Loucy (cell line): ENCODE results near the gene GAL3ST2.

Experiments used
- EZH2phosphoT487 ChIP-seq: fragments of 200-600 bp; IDR thresholded peaks from 2 replicates; pipeline ENCODE4 v1.6.1; 2018; ENCODE audit warnings: antibody characterized with exemption, mild to moderate bottlenecking, moderate library complexity, borderline replicate concordance
- TF ChIP-seq, protein P1 (sequence below): fragments of 200-600 bp; sonication (generic); conservative IDR thresholded peaks from 2 replicates; pipeline ENCODE4 v1.5.1; 2014; ENCODE audit warnings: mild to moderate bottlenecking, antibody characterized with exemption, low read length

DNA sequence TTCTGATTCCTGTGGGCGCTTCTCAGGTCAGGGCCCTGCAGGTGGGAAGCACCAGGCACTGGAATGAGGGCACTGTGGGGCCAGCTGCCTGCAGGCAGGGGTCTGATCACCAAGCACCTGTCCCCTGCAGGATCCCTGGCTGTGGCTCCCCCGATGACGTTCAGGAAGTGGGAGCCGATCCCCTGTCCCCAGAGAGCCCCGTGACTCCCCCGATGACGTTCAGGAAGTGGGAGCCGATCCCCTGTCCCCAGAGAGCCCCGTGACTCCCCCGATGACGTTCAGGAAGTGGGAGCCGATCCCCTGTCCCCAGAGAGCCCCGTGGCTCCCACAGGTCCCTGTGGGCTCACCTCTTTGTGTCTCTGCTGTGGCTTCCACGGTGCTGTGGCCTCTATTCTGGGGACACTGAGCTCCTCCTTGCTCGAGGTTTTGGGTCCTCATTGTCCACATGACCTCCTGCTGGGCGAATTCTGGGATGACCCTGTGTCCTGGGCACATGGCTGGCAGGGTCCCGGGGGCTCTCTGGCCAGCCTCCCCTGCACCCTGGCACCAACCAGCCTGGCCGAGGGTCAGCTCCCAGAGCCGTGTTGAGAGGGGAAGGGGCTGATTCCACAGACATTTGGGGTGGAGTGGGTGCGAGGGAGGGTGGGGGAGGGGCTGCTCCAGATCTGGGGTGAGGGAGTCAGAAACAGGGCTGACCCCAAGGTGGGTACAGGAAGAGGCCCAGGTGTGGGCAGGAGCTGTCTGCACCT is 37.2 kb downstream of the GAL3ST2 start:
- TF ChIP-seq, protein P1, sequence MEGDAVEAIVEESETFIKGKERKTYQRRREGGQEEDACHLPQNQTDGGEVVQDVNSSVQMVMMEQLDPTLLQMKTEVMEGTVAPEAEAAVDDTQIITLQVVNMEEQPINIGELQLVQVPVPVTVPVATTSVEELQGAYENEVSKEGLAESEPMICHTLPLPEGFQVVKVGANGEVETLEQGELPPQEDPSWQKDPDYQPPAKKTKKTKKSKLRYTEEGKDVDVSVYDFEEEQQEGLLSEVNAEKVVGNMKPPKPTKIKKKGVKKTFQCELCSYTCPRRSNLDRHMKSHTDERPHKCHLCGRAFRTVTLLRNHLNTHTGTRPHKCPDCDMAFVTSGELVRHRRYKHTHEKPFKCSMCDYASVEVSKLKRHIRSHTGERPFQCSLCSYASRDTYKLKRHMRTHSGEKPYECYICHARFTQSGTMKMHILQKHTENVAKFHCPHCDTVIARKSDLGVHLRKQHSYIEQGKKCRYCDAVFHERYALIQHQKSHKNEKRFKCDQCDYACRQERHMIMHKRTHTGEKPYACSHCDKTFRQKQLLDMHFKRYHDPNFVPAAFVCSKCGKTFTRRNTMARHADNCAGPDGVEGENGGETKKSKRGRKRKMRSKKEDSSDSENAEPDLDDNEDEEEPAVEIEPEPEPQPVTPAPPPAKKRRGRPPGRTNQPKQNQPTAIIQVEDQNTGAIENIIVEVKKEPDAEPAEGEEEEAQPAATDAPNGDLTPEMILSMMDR = no peak
- no peak for TF ChIP-seq EZH2phosphoT487
